K562 treated with DMSO at 1 percent for 48 hours (cell line): Measurements from ENCODE around the gene LRRTM4. TPM values are rescaled to one million over a fixed set of nuclear protein-coding genes. Genes with fewer than 3 reads are reported as not detected.

Experiments used
- total RNA-seq: library from RNA; unstranded; fragments of 300-600 nt; gene quantifications from 2 replicates; pipeline ENCODE4 v1.2.3, GENCODE V29; 2022; ENCODE audit warnings: low replicate concordance; ENCODE audit errors: extremely low read depth

Gene LRRTM4
- not detected in 2 replicates for total RNA-seq

GRCh38 chr2:77521931-77522470 is at the start of gene LRRTM4:
Gene LRRTM4 (minus strand): TSS chr2:77522376.

